HepG2 (cell line): ENCODE results near the gene BAHCC1. TPM values are rescaled to one million over a fixed set of nuclear protein-coding genes. Genes with fewer than 3 reads are reported as not detected.

Experiments used
- ARID4A ChIP-seq: sonication (generic); formaldehyde crosslinking; IDR thresholded peaks from 2 replicates; pipeline ENCODE4 v1.5.0; 2020; ENCODE audit warnings: mild to moderate bottlenecking, missing genetic modification reagents, borderline replicate concordance
- ATF3 ChIP-seq: sonication (generic); formaldehyde crosslinking; IDR thresholded peaks from 2 replicates; pipeline ENCODE4 v1.4.0; 2020; ENCODE audit warnings: missing genetic modification reagents
- CHCHD3 ChIP-seq: sonication (generic); formaldehyde crosslinking; IDR thresholded peaks from 2 replicates; pipeline ENCODE4 v1.8.0; 2022; ENCODE audit warnings: mild to moderate bottlenecking, missing genetic modification reagents, moderate library complexity
- DNMT3B ChIP-seq: conservative IDR thresholded peaks from 2 replicates; pipeline ENCODE4 v1.6.1; 2016; ENCODE audit warnings: missing biosample characterization, control low read depth
- GABPA ChIP-seq, 2 experiments: IDR thresholded peaks; 2 replicates each; pipeline ENCODE4 v1.6.1; 2011 to 2016; ENCODE audit warnings: low read depth in 2 of 2, low read length in 1 of 2, missing biosample characterization in 1 of 2, missing genetic modification characterization in 1 of 2
- HIVEP1 ChIP-seq: sonication (generic); formaldehyde crosslinking; IDR thresholded peaks from 2 replicates; pipeline ENCODE4 v1.4.0; 2020; ENCODE audit warnings: mild to moderate bottlenecking, missing genetic modification reagents
- KDM4B ChIP-seq: sonication (generic); formaldehyde crosslinking; IDR thresholded peaks from 2 replicates; pipeline ENCODE4 v1.4.0; 2020; ENCODE audit warnings: missing genetic modification reagents
- NONO ChIP-seq, 2 experiments: fragments of 450-650 bp in 1 of 2; sonication (generic) in 1 of 2; formaldehyde crosslinking in 1 of 2; IDR thresholded peaks in 1 of 2; conservative IDR thresholded peaks in 1 of 2; 2 replicates each; pipeline versions ENCODE4 v1.6.1 to v1.8.0; 2017 to 2022; ENCODE audit warnings: mild to moderate bottlenecking in 1 of 2, missing genetic modification reagents in 1 of 2, moderate library complexity in 1 of 2
- SOX5 ChIP-seq: IDR thresholded peaks from 2 replicates; pipeline ENCODE4 v1.6.1; 2016; ENCODE audit warnings: borderline replicate concordance
- ZBTB37 ChIP-seq: sonication (generic); formaldehyde crosslinking; IDR thresholded peaks from 2 replicates; pipeline ENCODE4 v1.4.0; 2020; ENCODE audit warnings: mild to moderate bottlenecking, missing genetic modification reagents
- ZFP36L1 ChIP-seq: sonication (generic); formaldehyde crosslinking; IDR thresholded peaks from 2 replicates; pipeline ENCODE4 v1.8.0; 2022; ENCODE audit warnings: mild to moderate bottlenecking, missing genetic modification reagents, moderate library complexity
- ZMYM2 ChIP-seq: sonication (generic); formaldehyde crosslinking; IDR thresholded peaks from 2 replicates; pipeline ENCODE4 v1.8.0; 2022; ENCODE audit warnings: mild to moderate bottlenecking, missing genetic modification reagents
- ZNF160 ChIP-seq: sonication (generic); formaldehyde crosslinking; IDR thresholded peaks from 2 replicates; pipeline ENCODE4 v1.8.0; 2022; ENCODE audit warnings: mild to moderate bottlenecking, inconsistent platforms, missing genetic modification reagents
- ZNF224 ChIP-seq: sonication (generic); formaldehyde crosslinking; IDR thresholded peaks from 2 replicates; pipeline ENCODE4 v1.5.0; 2020; ENCODE audit warnings: mild to moderate bottlenecking, missing genetic modification reagents
- ZNF337 ChIP-seq: sonication (generic); formaldehyde crosslinking; IDR thresholded peaks from 2 replicates; pipeline ENCODE4 v1.5.1; 2020; ENCODE audit warnings: missing genetic modification reagents, low read depth, mild to moderate bottlenecking, borderline replicate concordance
- ZNF496 ChIP-seq: sonication (generic); formaldehyde crosslinking; IDR thresholded peaks from 2 replicates; pipeline ENCODE4 v1.8.1; 2023; ENCODE audit warnings: mild to moderate bottlenecking, moderate library complexity, missing genetic modification reagents; ENCODE audit not compliant: insufficient replicate concordance
- ZNF512 ChIP-seq: sonication (generic); formaldehyde crosslinking; IDR thresholded peaks from 2 replicates; pipeline ENCODE4 v1.4.0; 2020; ENCODE audit warnings: mild to moderate bottlenecking, missing genetic modification reagents
- ZNF800 ChIP-seq: sonication (generic); formaldehyde crosslinking; IDR thresholded peaks from 2 replicates; pipeline ENCODE4 v1.4.0; 2020; ENCODE audit warnings: missing genetic modification reagents
- ZSCAN22 ChIP-seq: sonication (generic); formaldehyde crosslinking; IDR thresholded peaks from 2 replicates; pipeline ENCODE4 v1.4.0; 2020; ENCODE audit warnings: mild to moderate bottlenecking, missing genetic modification reagents
- polyA plus RNA-seq, 8 experiments: library from polyadenylated mRNA; depleted of rRNA in 3 of 8; stranded (reverse) in 7 of 8; unstranded in 1 of 8; fragments of >200 nt; fragmentation: Illumina TruSeq in 4 of 8; extraction: Trizol in 4 of 8; gene quantifications; 2 replicates each; pipeline versions ENCODE4 v1.2.1 to v1.2.3, GENCODE V29; 2011 to 2016; ENCODE audit warnings: low read depth in 4 of 8, missing spikeins in 1 of 8, mixed read lengths in 1 of 8; ENCODE audit not compliant: insufficient read depth in 1 of 8
- total RNA-seq, 5 experiments: library from RNA; depleted of rRNA; stranded (reverse); fragments of >200 nt; fragmentation: Illumina TruSeq; extraction: Trizol; gene quantifications; 2 replicates each; pipeline ENCODE4 v1.2.3, GENCODE V29; 2016; ENCODE audit warnings: low read depth in 1 of 5

BAHCC1 gene
- total and polyA plus RNA-seq, 2 of the 13 experiments (the other 11 are each of a cell fraction or from before 2014, with no cell fraction given) = 1.4 to 1.7 TPM

GRCh38 chr17:81513753-81514488, 118.7 kb downstream of the BAHCC1 start (continued):
- TF ChIP-seq ARID4A (CRISPR knock-in tag) = peak; percentile 45
- TF ChIP-seq ZNF496 (CRISPR knock-in tag) = no peak
- TF ChIP-seq KDM4B = no peak
- TF ChIP-seq ZBTB37 (CRISPR knock-in tag) = peak; percentile 2; the same call in 1 of the 2 replicates
- TF ChIP-seq NONO (IDR thresholded peaks at IDR 0.05) = no peak
- no peak for TF ChIP-seq NONO (CRISPR knock-in tag; conservative IDR thresholded peaks at IDR 0.05)
- TF ChIP-seq ATF3 (CRISPR knock-in tag) = no peak
- TF ChIP-seq HIVEP1 = peak; percentile 32; the same call in 1 of the 2 replicates
- TF ChIP-seq ZNF160 (CRISPR knock-in tag) = no peak
- no peak for TF ChIP-seq DNMT3B
- no peak for TF ChIP-seq GABPA (IDR thresholded peaks at IDR 0.05; ENCODE audit: low read depth, low read length)
- TF ChIP-seq GABPA (CRISPR knock-in tag; IDR thresholded peaks at IDR 0.05; ENCODE audit: low read depth) = no peak
- no peak for TF ChIP-seq ZNF512 (CRISPR knock-in tag)
- TF ChIP-seq ZNF224 = 0 out of 2 replicates have a peak, but pooled peaks have one; percentile 4
- TF ChIP-seq SOX5 = no peak
- no peak; the same call in 1 of the 2 replicates for TF ChIP-seq ZFP36L1
- no peak for TF ChIP-seq ZMYM2 (CRISPR knock-in tag)
- TF ChIP-seq ZSCAN22 (CRISPR knock-in tag) = no peak
- TF ChIP-seq CHCHD3 (CRISPR knock-in tag) = 0 out of 2 replicates have a peak, but pooled peaks have one; percentile 80
- 0 out of 2 replicates have a peak, but pooled peaks have one; percentile 8 for TF ChIP-seq ZNF337
- TF ChIP-seq ZNF800 (CRISPR knock-in tag) = peak; percentile 90
